Nephron progenitor cell (in vitro differentiated cells): Measurements from ENCODE around the gene DCLK2.
"Not testable (repeated sequence)": the region's sequence is repeated elsewhere in the genome, so short reads cannot be mapped to it uniquely, and the experiment has no call there.

Experiments used
- DNase-seq: peaks from one replicate; pipeline ENCODE4 v3.0.0; 2021
- H3K27ac Mint-ChIP-seq: 2 replicates; pipeline ENCODE4 v1.8.0; 2021; ENCODE audit warnings: mild to moderate bottlenecking, moderate library complexity, mixed read lengths
- H3K27me3 Mint-ChIP-seq: 2 replicates; pipeline ENCODE4 v1.8.0; 2021; ENCODE audit warnings: mild to moderate bottlenecking, low read depth, mixed read lengths; ENCODE audit not compliant: poor library complexity
- H3K36me3 Mint-ChIP-seq: 2 replicates; pipeline ENCODE4 v1.8.0; 2021; ENCODE audit warnings: low read depth, mixed read lengths
- H3K4me1 Mint-ChIP-seq: 2 replicates; pipeline ENCODE4 v1.8.0; 2021; ENCODE audit warnings: mixed read lengths
- H3K4me3 Mint-ChIP-seq: 2 replicates; pipeline ENCODE4 v1.8.0; 2021; ENCODE audit warnings: mild to moderate bottlenecking, moderate library complexity, mixed read lengths
- H3K9me3 Mint-ChIP-seq: 2 replicates; pipeline ENCODE4 v1.8.0; 2021; ENCODE audit warnings: mild to moderate bottlenecking, moderate library complexity, mixed read lengths
- CTCF ChIP-seq: fragments of 200-600 bp; sonication (generic); IDR thresholded peaks from 2 replicates; pipeline ENCODE4 v1.5.0; 2021; ENCODE audit warnings: antibody characterized with exemption

Gene DCLK2

GRCh38 chr4:150178161-150178560 is 99.9 kb downstream of the DCLK2 start:
- no peak overlapping the region for H3K27ac Mint-ChIP-seq
- H3K36me3 Mint-ChIP-seq, result no peaks in the 10 kb centered on the region
- peaks cover 18% of the 10 kb centered on the region for H3K4me1 Mint-ChIP-seq
- no peak overlapping the region for H3K4me3 Mint-ChIP-seq
- no peaks in the 10 kb centered on the region for H3K9me3 Mint-ChIP-seq
- no peak for DNase-seq
- no peak for TF ChIP-seq CTCF
- H3K27me3 Mint-ChIP-seq, result peaks cover 13% of the 10 kb centered on the region

GRCh38 chr4:150181536-150181935 is 103.3 kb downstream of the DCLK2 start:
- peaks cover 19% of the 10 kb centered on the region for H3K27me3 Mint-ChIP-seq
- H3K27ac Mint-ChIP-seq, result no peak overlapping the region
- DNase-seq, result no peak
- no peaks in the 10 kb centered on the region for H3K9me3 Mint-ChIP-seq
- H3K4me1 Mint-ChIP-seq, result peaks cover 5% of the 10 kb centered on the region
- no peak overlapping the region for H3K4me3 Mint-ChIP-seq
- TF ChIP-seq CTCF, result no peak
- no peaks in the 10 kb centered on the region for H3K36me3 Mint-ChIP-seq

- no peak for DNase-seq
- no peaks in the 10 kb centered on the region for H3K36me3 Mint-ChIP-seq
- no peak overlapping the region for H3K27ac Mint-ChIP-seq
- TF ChIP-seq CTCF, result no peak
- H3K4me3 Mint-ChIP-seq, result no peak overlapping the region
- peaks cover 5% of the 10 kb centered on the region for H3K4me1 Mint-ChIP-seq
- H3K27me3 Mint-ChIP-seq, result peaks cover 19% of the 10 kb centered on the region
- H3K9me3 Mint-ChIP-seq, result no peaks in the 10 kb centered on the region
Observed at GRCh38 chr4:150182794-150183193, 104.5 kb downstream of the DCLK2 start.

- not testable (repeated sequence) for DNase-seq, H3K4me1 Mint-ChIP-seq, H3K36me3 Mint-ChIP-seq, H3K9me3 Mint-ChIP-seq, H3K27ac Mint-ChIP-seq, H3K27me3 Mint-ChIP-seq, H3K4me3 Mint-ChIP-seq
Observed at GRCh38 chr4:150185033-150185432, 106.8 kb downstream of the DCLK2 start.

- no peaks in the 10 kb centered on the region for H3K36me3 Mint-ChIP-seq
- no peaks in the 10 kb centered on the region for H3K4me1 Mint-ChIP-seq
- no peak for DNase-seq
- no peak overlapping the region for H3K27ac Mint-ChIP-seq
- no peak for TF ChIP-seq CTCF
- H3K27me3 Mint-ChIP-seq, result peaks cover 12% of the 10 kb centered on the region
- no peaks in the 10 kb centered on the region for H3K9me3 Mint-ChIP-seq
- H3K4me3 Mint-ChIP-seq, result no peak overlapping the region
Observed at GRCh38 chr4:150192986-150193385, 114.7 kb downstream of the DCLK2 start.

GRCh38 chr4:150197256-150197655 is 119.0 kb downstream of the DCLK2 start:
- H3K9me3 Mint-ChIP-seq, H3K4me1 Mint-ChIP-seq, H3K27ac Mint-ChIP-seq, H3K4me3 Mint-ChIP-seq, H3K36me3 Mint-ChIP-seq, DNase-seq: not testable (repeated sequence)
- H3K27me3 Mint-ChIP-seq, result peaks cover 12% of the 10 kb centered on the region

GRCh38 chr4:150199056-150199455 is 120.8 kb downstream of the DCLK2 start:
- no peak for DNase-seq
- Mint-ChIP-seq H3K9me3 (no peaks in the 10 kb centered on the region), H3K27me3 (peaks cover 13% of the 10 kb centered on the region), H3K36me3 (no peaks in the 10 kb centered on the region), H3K27ac (no peak overlapping the region), H3K4me1 (no peaks in the 10 kb centered on the region), H3K4me3 (no peak overlapping the region)
- TF ChIP-seq CTCF, result no peak
